Amniotic stem cell (primary cell): ENCODE results near the gene ENTPD2.

Experiments used
- DNase-seq: peaks from one replicate; lab custom pipeline; 2025; lab: John Stamatoyannopoulos, UW

Gene ENTPD2

GRCh38 chr9:137053944-137054931 lies at the start of gene ENTPD2:
TSS of gene ENTPD2 (minus strand) at chr9:137054061. CDS start at chr9:137053997, 64 bp downstream.
- DNase-seq: no peak

DNA sequence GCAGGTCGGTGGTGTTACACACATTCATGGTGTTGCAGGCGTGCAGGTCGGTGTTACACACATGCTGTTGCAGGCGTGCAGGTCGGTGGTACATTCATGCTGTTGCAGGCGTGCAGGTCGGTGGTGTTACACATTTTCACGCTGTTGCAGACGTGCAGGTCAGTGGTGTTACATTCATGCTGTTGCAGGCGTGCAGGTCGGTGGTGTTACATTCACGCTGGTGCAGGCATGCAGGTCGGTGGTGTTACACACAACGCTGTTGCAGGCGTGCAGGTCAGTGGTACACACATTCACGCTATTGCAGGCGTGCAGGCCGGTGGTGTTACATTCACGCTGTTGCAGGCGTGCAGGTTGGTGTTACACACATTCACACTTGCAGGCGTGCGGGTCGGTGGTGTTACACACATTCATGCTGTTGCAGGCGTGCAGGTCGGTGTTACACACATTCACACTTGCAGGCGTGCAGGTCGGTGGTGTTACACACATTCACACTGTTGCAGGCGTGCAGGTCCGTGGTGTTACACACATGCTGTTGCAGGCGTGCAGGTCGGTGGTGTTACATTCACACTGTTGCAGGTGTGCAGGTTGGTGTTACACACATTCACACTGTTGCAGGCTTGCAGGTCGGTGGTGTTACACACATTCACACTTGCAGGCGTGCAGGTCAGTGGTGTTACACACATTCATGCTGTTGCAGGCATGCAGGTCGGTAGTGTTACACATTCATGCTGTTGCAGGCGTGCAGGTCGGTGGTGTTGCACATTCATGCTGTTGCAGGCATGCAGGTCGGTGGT lies 49.5 kb upstream of the ENTPD2 start:
- DNase-seq: no peak

- no peak for DNase-seq
Observed at GRCh38 chr9:137099231-137099630, 45.4 kb upstream of the ENTPD2 start.

- DNase-seq: no peak
Observed at GRCh38 chr9:137097761-137098462, 44.1 kb upstream of the ENTPD2 start.

- DNase-seq: no peak
Observed at GRCh38 chr9:137096785-137097546, 43.1 kb upstream of the ENTPD2 start.

- no peak for DNase-seq
Observed at GRCh38 chr9:137095664-137096517, 42.0 kb upstream of the ENTPD2 start.

- no peak for DNase-seq
Observed at GRCh38 chr9:137089232-137089947, 35.5 kb upstream of the ENTPD2 start.

DNA sequence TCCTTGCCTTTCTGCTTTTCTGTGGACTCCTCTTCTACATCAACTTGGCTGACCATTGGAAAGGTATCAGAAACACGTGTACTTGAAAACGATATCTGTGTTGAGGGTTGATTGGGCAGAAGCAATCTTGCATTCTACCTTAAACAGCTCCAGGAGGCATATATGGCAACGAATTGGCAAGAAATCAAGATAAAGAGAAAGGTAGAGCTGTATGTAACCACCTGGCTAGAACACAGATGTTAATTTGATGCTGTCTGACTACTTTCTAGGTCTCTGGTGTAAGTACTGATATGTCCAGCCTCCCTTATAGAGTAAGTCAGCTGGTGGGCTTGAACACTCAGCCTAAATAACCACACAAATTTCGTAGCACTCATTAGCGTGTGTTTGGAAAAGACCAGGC lies 34.3 kb upstream of the ENTPD2 start:
- no peak for DNase-seq

GRCh38 chr9:137087409-137087925 lies 33.6 kb upstream of the ENTPD2 start:
- no peak for DNase-seq

DNA sequence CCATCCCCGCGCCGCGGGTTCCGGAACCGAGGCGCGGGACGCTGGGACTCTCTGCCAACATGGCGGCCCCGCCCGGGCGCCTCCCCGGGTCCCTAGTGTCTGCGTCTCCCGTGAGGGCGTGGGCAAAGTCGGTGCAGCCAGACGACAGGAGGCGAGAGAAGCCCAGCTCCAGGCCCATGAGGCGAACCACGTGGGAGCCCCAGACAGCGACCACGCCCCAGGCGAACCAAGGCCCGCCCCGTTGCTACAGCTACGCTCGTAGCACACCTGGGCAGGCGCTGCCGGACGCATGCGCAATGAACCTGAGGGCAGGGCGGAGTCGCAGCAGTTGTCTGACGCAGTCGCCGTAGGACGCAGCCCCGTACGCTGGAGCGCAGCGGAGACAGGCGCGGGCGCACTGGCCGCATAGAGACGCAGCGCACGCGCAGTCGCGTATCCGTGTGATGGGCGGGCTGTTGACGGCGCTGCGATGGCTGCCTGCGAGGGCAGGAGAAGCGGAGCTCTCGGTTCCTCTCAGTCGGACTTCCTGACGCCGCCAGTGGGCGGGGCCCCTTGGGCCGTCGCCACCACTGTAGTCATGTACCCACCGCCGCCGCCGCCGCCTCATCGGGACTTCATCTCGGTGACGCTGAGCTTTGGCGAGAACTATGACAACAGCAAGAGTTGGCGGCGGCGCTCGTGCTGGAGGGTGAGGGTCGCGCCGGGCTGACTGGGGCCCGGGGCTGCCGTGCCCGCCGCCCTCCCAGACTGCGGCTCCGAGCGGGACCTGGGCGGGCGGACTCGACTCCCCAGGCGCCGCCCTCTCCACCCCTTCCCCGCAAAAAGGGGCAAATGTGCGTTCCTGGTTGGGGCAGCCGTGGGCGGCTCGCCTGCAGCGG lies 32.9 kb upstream of the ENTPD2 start, which contains the start of gene MAN1B1:
TSS of gene MAN1B1 (plus strand) at position 455 of the 878 bp plus-strand sequence. CDS start at position 470, 15 bp downstream.
- DNase-seq: peak; percentile 96

- no peak for DNase-seq
Observed at GRCh38 chr9:137085920-137086530, 32.2 kb upstream of the ENTPD2 start.

GRCh38 chr9:137084526-137084925 lies 30.7 kb upstream of the ENTPD2 start:
- DNase-seq: no peak

DNA sequence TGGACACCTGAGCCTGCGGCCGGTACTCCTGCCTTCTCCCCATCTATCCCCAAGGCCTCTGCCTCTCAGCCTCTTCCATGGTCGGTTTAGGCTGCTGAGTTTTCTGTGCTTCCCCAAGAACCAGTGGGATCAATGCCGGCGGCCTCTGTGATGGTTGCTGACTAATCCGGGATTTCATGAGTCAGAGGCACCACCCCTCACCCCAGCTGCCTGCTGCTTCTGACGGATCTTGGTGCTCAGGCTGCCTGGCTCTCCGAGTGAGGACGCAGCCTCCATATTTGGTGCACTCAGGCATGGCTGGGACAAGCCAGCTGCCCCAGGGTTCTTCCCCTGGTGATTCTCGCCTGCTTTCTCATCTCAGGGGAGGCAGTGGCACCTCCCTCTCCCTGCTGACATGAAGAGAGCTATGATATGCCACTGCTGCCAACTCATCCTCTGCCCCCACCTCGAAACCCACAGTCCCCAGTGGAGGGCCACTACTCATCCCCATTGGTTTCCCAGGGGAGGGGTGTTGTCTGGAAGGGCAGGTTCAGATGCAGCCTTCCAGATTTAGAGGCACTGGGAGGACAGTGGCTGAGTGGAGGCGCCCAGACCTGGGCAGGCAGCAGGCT lies 29.6 kb upstream of the ENTPD2 start:
- peak; percentile 90 for DNase-seq

DNA sequence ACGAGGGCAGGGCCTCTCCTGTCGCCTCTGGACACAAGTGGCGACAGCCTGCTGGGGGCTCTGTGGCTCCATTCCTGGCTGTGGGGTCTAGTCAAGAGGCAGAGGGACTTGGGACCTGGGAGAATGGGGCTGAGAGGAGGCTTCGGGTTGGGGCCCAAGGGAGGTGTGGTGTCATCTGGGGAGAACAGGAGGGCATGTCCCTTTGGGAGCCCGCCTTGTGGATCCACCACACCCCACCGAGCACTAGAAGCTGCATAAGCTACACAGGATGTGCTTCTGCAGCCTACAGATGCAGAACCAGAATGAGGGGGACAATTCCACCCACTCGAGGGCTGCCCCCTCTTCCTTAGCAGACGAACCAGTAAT lies 29.0 kb upstream of the ENTPD2 start:
- DNase-seq: no peak

GRCh38 chr9:137082222-137082924 lies 28.5 kb upstream of the ENTPD2 start:
- DNase-seq: no peak

GRCh38 chr9:137080260-137081122 lies 26.6 kb upstream of the ENTPD2 start:
- no peak for DNase-seq
